Measurements from ENCODE around the gene POTEM.
"Not testable (repeated sequence)": the region's sequence is repeated elsewhere in the genome, so short reads cannot be mapped to it uniquely, and the experiment has no call there.

Gene POTEM

DNA sequence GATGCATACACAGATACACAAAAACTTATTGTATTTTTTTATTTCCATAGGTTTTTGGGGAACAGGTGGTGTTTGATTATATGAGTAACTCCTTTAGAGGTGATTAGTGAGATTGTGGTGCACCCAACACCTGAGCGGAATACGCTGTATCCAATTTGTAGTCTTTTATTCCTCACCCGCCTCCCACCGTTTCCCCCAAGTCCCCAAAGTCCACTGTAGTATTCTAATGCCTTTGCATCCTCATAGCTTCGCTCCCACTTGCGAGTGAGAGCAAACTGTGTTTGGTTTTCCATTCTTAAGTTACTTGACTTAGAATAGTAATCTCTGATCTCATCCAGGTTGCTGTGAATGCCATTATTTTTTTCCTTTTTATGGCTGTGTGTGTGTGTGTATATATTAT is 17.3 kb upstream of the POTEM start:
- H3K23ac ChIP-seq (ENCODE audit: low read length); H3K4ac ChIP-seq (ENCODE audit: low read depth, low read length); H3K56ac ChIP-seq (ENCODE audit: low read length); H3K79me1 ChIP-seq (ENCODE audit: low read length); H3K18ac ChIP-seq (ENCODE audit: low read length); DNase-seq; H3K27ac ChIP-seq (ENCODE audit: low read depth, low read length); H3K9ac ChIP-seq (ENCODE audit: low read length); H3K27me3 ChIP-seq (ENCODE audit: insufficient read depth, low read length, poor library complexity); H3K4me1 ChIP-seq (ENCODE audit: control insufficient read depth, low read depth, low read length); H2BK15ac ChIP-seq (replicated peaks; ENCODE audit: low read depth); H2BK5ac ChIP-seq (ENCODE audit: low read length); H4K5ac ChIP-seq (ENCODE audit: low read length); H3K36me3 ChIP-seq (ENCODE audit: control insufficient read depth, insufficient read depth, low read length); H3K79me2 ChIP-seq (ENCODE audit: control insufficient read depth, insufficient read depth, low read length); H2BK120ac ChIP-seq (ENCODE audit: low read depth, low read length); H3K4me3 ChIP-seq (ENCODE audit: low read length); H2AK5ac ChIP-seq (ENCODE audit: low read length); H3K4me2 ChIP-seq (ENCODE audit: low read length); H4K8ac ChIP-seq (ENCODE audit: low read depth, low read length): not testable (repeated sequence)
- WGBS (ENCODE audit: extremely low coverage, insufficient coverage, low lambda C conversion rate) = no CpG with 5 or more reads among the region's 6 CpGs

GRCh38 chr14:18953085-18953484 is 14.1 kb upstream of the POTEM start:
- H3K79me1 ChIP-seq (ENCODE audit: low read length); H3K56ac ChIP-seq (ENCODE audit: low read length); H3K4me3 ChIP-seq (ENCODE audit: low read length); H3K36me3 ChIP-seq (ENCODE audit: control insufficient read depth, insufficient read depth, low read length); H4K8ac ChIP-seq (ENCODE audit: low read depth, low read length); H2BK120ac ChIP-seq (ENCODE audit: low read depth, low read length); H2BK15ac ChIP-seq (replicated peaks; ENCODE audit: low read depth); H4K5ac ChIP-seq (ENCODE audit: low read length); H3K27me3 ChIP-seq (ENCODE audit: insufficient read depth, low read length, poor library complexity); H3K4me1 ChIP-seq (ENCODE audit: control insufficient read depth, low read depth, low read length); H2AK5ac ChIP-seq (ENCODE audit: low read length); H3K23ac ChIP-seq (ENCODE audit: low read length); DNase-seq; H3K4me2 ChIP-seq (ENCODE audit: low read length); H3K9ac ChIP-seq (ENCODE audit: low read length); H3K4ac ChIP-seq (ENCODE audit: low read depth, low read length); H2BK5ac ChIP-seq (ENCODE audit: low read length); H3K27ac ChIP-seq (ENCODE audit: low read depth, low read length); H3K18ac ChIP-seq (ENCODE audit: low read length); H3K79me2 ChIP-seq (ENCODE audit: control insufficient read depth, insufficient read depth, low read length): not testable (repeated sequence)
- no CpG with 5 or more reads among the region's 9 CpGs for WGBS (ENCODE audit: extremely low coverage, insufficient coverage, low lambda C conversion rate)

DNA sequence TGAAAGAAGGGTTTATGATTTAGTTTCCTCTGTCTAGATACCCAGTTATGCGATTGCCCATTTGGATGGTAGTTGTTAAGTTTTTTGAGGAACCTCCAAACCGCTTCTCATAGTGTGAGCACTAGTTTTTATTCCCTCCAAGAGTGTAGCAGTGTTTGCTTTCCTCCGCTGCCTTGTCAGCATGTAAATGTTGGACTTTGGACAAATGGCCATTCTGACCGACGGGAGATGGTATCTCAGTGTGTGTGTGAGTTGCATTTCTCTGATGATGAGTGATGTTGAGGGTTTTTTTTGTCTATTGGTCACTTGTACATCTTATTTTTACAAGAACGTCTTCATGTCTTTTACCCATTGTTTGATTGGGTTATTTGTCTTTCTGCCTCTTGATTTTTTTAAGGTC is 11.4 kb upstream of the POTEM start:
- not testable (repeated sequence) for H3K79me2 ChIP-seq (ENCODE audit: control insufficient read depth, insufficient read depth, low read length); H3K79me1 ChIP-seq (ENCODE audit: low read length); H3K36me3 ChIP-seq (ENCODE audit: control insufficient read depth, insufficient read depth, low read length); H2BK5ac ChIP-seq (ENCODE audit: low read length); H2BK15ac ChIP-seq (replicated peaks; ENCODE audit: low read depth); H3K27me3 ChIP-seq (ENCODE audit: insufficient read depth, low read length, poor library complexity); H3K18ac ChIP-seq (ENCODE audit: low read length); H3K4me1 ChIP-seq (ENCODE audit: control insufficient read depth, low read depth, low read length); H3K56ac ChIP-seq (ENCODE audit: low read length); H3K4me2 ChIP-seq (ENCODE audit: low read length); H3K27ac ChIP-seq (ENCODE audit: low read depth, low read length); H4K5ac ChIP-seq (ENCODE audit: low read length); H3K9ac ChIP-seq (ENCODE audit: low read length); H2AK5ac ChIP-seq (ENCODE audit: low read length); H4K8ac ChIP-seq (ENCODE audit: low read depth, low read length); H3K4me3 ChIP-seq (ENCODE audit: low read length); H3K4ac ChIP-seq (ENCODE audit: low read depth, low read length); H3K23ac ChIP-seq (ENCODE audit: low read length); DNase-seq; H2BK120ac ChIP-seq (ENCODE audit: low read depth, low read length)
- no CpG with 5 or more reads among the region's 6 CpGs for WGBS (ENCODE audit: extremely low coverage, insufficient coverage, low lambda C conversion rate)

- H3K56ac ChIP-seq (ENCODE audit: low read length); H2BK5ac ChIP-seq (ENCODE audit: low read length); H4K5ac ChIP-seq (ENCODE audit: low read length); H3K4me2 ChIP-seq (ENCODE audit: low read length); H2BK15ac ChIP-seq (replicated peaks; ENCODE audit: low read depth); H3K27me3 ChIP-seq (ENCODE audit: insufficient read depth, low read length, poor library complexity); H3K27ac ChIP-seq (ENCODE audit: low read depth, low read length); H3K36me3 ChIP-seq (ENCODE audit: control insufficient read depth, insufficient read depth, low read length); H4K8ac ChIP-seq (ENCODE audit: low read depth, low read length); H3K79me2 ChIP-seq (ENCODE audit: control insufficient read depth, insufficient read depth, low read length); H2BK120ac ChIP-seq (ENCODE audit: low read depth, low read length); H3K4me3 ChIP-seq (ENCODE audit: low read length); H2AK5ac ChIP-seq (ENCODE audit: low read length); H3K79me1 ChIP-seq (ENCODE audit: low read length); DNase-seq; H3K4me1 ChIP-seq (ENCODE audit: control insufficient read depth, low read depth, low read length); H3K23ac ChIP-seq (ENCODE audit: low read length); H3K9ac ChIP-seq (ENCODE audit: low read length); H3K4ac ChIP-seq (ENCODE audit: low read depth, low read length); H3K18ac ChIP-seq (ENCODE audit: low read length): not testable (repeated sequence)
- WGBS (ENCODE audit: extremely low coverage, insufficient coverage, low lambda C conversion rate) = no CpG with 5 or more reads among the region's 2 CpGs
These were observed 5.7 kb upstream of the POTEM start for GRCh38 chr14:18961576-18961975.

- DNase-seq; H3K36me3 ChIP-seq (ENCODE audit: control insufficient read depth, insufficient read depth, low read length); H3K4me3 ChIP-seq (ENCODE audit: low read length); H3K23ac ChIP-seq (ENCODE audit: low read length); H3K4me2 ChIP-seq (ENCODE audit: low read length); H2AK5ac ChIP-seq (ENCODE audit: low read length); H3K27me3 ChIP-seq (ENCODE audit: insufficient read depth, low read length, poor library complexity); H2BK5ac ChIP-seq (ENCODE audit: low read length); H3K18ac ChIP-seq (ENCODE audit: low read length); H2BK120ac ChIP-seq (ENCODE audit: low read depth, low read length); H3K9ac ChIP-seq (ENCODE audit: low read length); H3K4ac ChIP-seq (ENCODE audit: low read depth, low read length); H3K79me2 ChIP-seq (ENCODE audit: control insufficient read depth, insufficient read depth, low read length); H3K27ac ChIP-seq (ENCODE audit: low read depth, low read length); H3K56ac ChIP-seq (ENCODE audit: low read length); H3K79me1 ChIP-seq (ENCODE audit: low read length); H4K8ac ChIP-seq (ENCODE audit: low read depth, low read length); H4K5ac ChIP-seq (ENCODE audit: low read length); H3K4me1 ChIP-seq (ENCODE audit: control insufficient read depth, low read depth, low read length); H2BK15ac ChIP-seq (replicated peaks; ENCODE audit: low read depth): not testable (repeated sequence)
- WGBS (ENCODE audit: extremely low coverage, insufficient coverage, low lambda C conversion rate) = no CpG with 5 or more reads among the region's 6 CpGs
These were observed 5.1 kb upstream of the POTEM start for GRCh38 chr14:18962143-18962542.

DNA sequence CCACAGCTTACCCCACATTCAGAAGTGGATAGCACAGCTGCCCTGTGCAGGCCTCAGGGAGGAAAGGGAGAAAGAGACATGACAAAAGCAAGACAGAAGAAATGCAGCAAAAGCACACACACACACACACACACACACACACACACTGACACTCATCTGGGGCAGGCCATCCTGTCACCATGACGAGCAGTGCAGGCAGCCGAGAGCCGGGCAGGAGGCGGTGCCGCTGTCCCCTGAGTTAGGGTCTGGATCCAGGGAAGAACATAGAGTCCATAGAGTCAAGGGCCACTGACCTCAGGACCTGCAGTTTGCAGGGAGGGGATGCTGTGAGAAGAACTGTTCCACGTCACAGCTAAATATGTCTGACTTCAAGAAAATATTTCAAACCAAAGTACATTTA is 4.0 kb upstream of the POTEM start:
- not testable (repeated sequence) for H3K79me1 ChIP-seq (ENCODE audit: low read length); H3K4me1 ChIP-seq (ENCODE audit: control insufficient read depth, low read depth, low read length); H3K4me3 ChIP-seq (ENCODE audit: low read length); H3K79me2 ChIP-seq (ENCODE audit: control insufficient read depth, insufficient read depth, low read length); H2BK15ac ChIP-seq (replicated peaks; ENCODE audit: low read depth); H4K8ac ChIP-seq (ENCODE audit: low read depth, low read length); H3K36me3 ChIP-seq (ENCODE audit: control insufficient read depth, insufficient read depth, low read length); H4K5ac ChIP-seq (ENCODE audit: low read length); H2BK120ac ChIP-seq (ENCODE audit: low read depth, low read length); H3K27ac ChIP-seq (ENCODE audit: low read depth, low read length); DNase-seq; H3K23ac ChIP-seq (ENCODE audit: low read length); H2AK5ac ChIP-seq (ENCODE audit: low read length); H3K4me2 ChIP-seq (ENCODE audit: low read length); H3K56ac ChIP-seq (ENCODE audit: low read length); H3K27me3 ChIP-seq (ENCODE audit: insufficient read depth, low read length, poor library complexity); H3K18ac ChIP-seq (ENCODE audit: low read length); H3K9ac ChIP-seq (ENCODE audit: low read length); H2BK5ac ChIP-seq (ENCODE audit: low read length); H3K4ac ChIP-seq (ENCODE audit: low read depth, low read length)
- WGBS (ENCODE audit: extremely low coverage, insufficient coverage, low lambda C conversion rate) = no CpG with 5 or more reads among the region's 6 CpGs

All from mesendoderm (in vitro differentiated cells).